Measurements from ENCODE around the gene IFT52. TPM values are rescaled to one million over a fixed set of nuclear protein-coding genes. Genes with fewer than 3 reads are reported as not detected.

Gene IFT52
- total RNA-seq, 4 donors from 2014 or later: 20.1 to 40.4 (median 28.7) TPM

DNA sequence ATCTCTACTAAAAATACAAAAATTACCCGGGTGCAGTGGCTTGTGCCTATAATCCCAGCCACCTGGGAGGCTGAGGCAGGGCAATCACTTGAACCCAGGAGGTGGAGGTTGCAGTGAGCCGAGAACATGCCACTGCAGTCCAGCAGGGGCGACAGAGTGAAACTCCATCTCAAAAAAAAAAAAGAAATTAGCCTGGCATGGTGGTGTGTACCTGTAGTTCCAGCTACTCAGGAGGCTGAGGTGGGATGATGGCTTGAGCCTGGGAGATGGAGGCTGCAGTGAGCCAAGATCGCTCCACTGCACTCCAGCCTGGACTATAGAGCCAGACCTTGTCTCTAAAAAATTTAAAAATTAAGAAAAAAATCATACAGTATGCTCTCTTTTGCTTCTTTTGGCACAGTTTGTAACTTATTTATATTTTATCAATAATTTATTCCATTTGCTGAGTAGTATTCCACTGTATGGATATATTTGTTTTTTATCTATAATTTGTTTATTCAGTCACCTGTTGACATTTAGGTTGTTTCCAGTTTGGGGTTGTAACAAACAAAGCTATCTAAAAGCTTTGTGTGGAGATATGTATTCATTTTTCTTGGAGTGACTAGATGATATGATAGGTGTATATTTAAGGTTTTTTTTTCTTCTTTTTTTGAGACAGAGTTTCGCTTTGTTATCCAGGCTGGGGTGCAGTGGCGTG, 68.1 kb downstream of the IFT52 start:
- no peak for TF ChIP-seq POLR2A (IDR thresholded peaks at IDR 0.05)
- TF ChIP-seq, protein P1, sequence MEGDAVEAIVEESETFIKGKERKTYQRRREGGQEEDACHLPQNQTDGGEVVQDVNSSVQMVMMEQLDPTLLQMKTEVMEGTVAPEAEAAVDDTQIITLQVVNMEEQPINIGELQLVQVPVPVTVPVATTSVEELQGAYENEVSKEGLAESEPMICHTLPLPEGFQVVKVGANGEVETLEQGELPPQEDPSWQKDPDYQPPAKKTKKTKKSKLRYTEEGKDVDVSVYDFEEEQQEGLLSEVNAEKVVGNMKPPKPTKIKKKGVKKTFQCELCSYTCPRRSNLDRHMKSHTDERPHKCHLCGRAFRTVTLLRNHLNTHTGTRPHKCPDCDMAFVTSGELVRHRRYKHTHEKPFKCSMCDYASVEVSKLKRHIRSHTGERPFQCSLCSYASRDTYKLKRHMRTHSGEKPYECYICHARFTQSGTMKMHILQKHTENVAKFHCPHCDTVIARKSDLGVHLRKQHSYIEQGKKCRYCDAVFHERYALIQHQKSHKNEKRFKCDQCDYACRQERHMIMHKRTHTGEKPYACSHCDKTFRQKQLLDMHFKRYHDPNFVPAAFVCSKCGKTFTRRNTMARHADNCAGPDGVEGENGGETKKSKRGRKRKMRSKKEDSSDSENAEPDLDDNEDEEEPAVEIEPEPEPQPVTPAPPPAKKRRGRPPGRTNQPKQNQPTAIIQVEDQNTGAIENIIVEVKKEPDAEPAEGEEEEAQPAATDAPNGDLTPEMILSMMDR (IDR thresholded peaks at IDR 0.05): no peak
- no peaks in the 10 kb centered on the region for H3K36me3 ChIP-seq
- H3K27ac ChIP-seq: no peak overlapping the region
- no peak for DNase-seq
- no peaks in the 10 kb centered on the region for H3K4me1 ChIP-seq
- no peaks in the 10 kb centered on the region for H3K27me3 ChIP-seq
- no peak overlapping the region for H3K4me3 ChIP-seq (replicated peaks in 1 of 3)
- intact Hi-C loops (cut with DNase I): no loop called here
- 80 to 85% methylated on average over 6 of the region's 6 CpGs for WGBS, 2 donors
- H3K9me3 ChIP-seq: no peaks in the 10 kb centered on the region

DNA sequence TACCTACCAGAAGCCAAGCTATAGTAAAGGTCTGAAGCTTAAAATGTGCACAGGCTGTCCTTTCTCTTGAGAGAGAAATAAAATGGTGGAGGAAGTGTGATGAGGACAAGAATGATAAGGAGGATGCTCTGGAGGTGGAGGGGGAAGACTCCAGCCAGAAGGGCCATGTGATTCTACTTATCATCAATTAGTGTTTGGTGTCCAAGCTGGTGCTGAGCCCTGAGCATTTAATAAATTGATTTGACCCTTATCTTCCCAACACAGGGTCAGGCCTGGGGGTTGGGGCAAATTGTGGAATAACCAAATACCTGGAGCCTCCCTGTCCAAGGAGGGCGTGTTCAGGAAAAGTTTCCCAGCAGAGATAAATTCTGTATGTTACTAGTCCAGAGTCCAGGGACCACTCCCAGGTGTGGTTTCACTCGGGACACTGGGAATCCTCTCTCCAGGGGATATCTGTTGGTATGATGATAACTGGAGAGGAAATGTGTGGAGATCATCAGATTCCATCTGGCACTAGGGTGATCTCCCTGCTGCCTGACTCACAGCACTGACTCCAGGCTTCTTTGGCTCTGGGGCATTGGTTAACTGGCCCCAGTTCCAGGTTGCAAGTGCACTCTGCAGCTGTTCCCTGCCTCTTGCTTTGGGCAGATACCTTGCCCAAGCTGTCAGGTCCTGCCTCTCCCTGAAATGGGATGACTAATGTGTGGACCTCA, 72.4 kb downstream of the IFT52 start:
- Histone ChIP-seq H3K4me1 (peaks cover 0 to 15% of the 10 kb centered on the region in 2 donors), H3K27ac (no peak overlapping the region), H3K27me3 (peaks cover 4% of the 10 kb centered on the region), H3K9me3 (no peaks in the 10 kb centered on the region), H3K4me3 (replicated peaks in 1 of 3) (no peak overlapping the region), H3K36me3 (no peaks in the 10 kb centered on the region)
- 62 to 85% methylated on average over 2 of the region's 2 CpGs for WGBS, 2 donors
- intact Hi-C loops (cut with DNase I): no loop called here
- DNase-seq: peak in 1 of 2 donors; percentile 5
- TF ChIP-seq POLR2A (IDR thresholded peaks at IDR 0.05): no peak
- TF ChIP-seq, protein P1 (IDR thresholded peaks at IDR 0.05): no peak

DNA sequence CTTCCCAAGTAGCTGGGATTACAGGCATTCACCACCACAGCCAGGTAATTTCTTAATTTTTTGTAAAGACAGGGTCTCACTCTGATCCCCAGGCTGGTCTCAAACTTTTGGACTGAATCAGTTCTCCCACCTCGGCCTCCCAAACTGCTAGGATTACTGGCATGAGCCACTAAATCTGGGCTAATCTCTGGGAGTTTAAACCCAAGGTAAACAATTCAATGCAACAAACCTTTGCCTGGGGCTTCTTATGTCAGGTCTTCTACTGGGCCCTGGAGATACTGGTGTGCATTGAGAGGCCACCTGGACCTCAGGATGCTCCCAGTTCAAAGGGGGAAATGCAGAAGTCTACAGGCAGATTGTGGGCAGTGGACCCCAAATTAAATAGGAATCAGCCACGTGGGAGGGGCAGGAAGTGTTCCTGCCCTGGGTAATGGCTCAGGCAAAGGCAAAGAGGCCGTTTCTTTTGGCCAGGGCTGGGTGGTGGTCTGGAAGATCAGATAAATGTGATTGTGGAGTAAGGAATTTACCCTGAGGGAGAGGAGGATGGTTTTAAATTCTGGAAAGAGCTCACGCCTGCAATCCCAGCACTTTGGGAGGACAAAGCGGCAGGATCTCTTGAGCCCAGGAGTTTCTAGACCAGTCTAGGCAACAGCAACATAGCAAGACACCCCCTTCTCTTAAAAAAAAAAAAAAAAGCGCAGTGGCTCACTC, 74.9 kb downstream of the IFT52 start:
- no peaks in the 10 kb centered on the region for H3K9me3 ChIP-seq
- peaks cover 0 to 15% of the 10 kb centered on the region in 2 donors for H3K4me1 ChIP-seq
- no peak overlapping the region for H3K27ac ChIP-seq
- TF ChIP-seq, protein P1 (IDR thresholded peaks at IDR 0.05): no peak
- no peak for TF ChIP-seq POLR2A (IDR thresholded peaks at IDR 0.05)
- 73% methylated on average over 6 of the region's 6 CpGs for WGBS, 2 donors
- no peak for DNase-seq
- H3K36me3 ChIP-seq: no peaks in the 10 kb centered on the region
- H3K4me3 ChIP-seq (replicated peaks in 1 of 3): no peak overlapping the region
- intact Hi-C loops (cut with DNase I): no loop called here
- peaks cover 14% of the 10 kb centered on the region for H3K27me3 ChIP-seq

DNA sequence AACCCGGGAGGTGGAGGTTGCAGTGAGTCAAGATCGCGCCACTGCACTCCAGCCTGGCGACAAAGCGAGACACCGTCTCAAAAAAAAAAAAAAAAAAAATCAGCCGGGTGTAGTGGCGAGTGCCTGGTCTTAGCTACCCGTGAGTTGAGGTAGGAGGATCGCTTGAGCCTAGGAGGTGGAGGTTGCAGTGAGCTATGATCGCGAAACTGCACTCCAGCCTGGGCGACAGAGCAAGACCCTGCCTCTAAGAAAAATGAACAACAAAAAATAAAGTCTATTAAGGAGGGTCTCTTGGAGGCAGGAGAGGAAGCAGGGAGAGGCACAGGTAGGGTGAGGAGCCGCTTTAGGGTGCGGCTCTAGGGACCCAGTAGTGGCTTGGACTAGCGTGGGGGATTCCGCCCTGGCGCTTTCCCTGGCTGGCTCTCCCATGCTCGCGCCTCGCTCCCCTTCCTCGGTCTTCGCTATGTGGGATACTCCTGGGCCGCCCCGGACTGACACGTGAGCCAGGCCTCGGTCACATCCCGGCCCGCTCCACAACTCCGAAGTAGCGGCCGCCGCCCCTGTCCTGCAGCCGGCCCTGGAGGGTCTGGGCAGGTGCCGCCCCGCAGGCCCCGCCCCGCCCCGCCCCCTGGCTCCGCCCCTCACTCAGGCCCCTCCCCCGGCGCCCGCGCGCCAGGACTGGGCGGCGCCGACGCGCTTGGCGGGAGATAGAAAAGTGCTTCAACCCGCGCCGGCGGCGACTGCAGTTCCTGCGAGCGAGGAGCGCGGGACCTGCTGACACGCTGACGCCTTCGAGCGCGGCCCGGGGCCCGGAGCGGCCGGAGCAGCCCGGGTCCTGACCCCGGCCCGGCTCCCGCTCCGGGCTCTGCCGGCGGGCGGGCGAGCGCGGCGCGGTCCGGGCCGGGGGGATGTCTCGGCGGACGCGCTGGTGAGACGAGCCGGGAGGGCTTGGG, 75.9 kb downstream of the IFT52 start, which contains the start of gene MYBL2:
Gene MYBL2, plus strand, starts transcription at position 739 of the 953 bp plus-strand sequence. Its CDS starts 170 bp downstream, at position 909.
- peaks cover 0 to 15% of the 10 kb centered on the region in 2 donors for H3K4me1 ChIP-seq
- intact Hi-C loops (cut with DNase I): no loop called here
- no peak within 1 kb of the TSS for H3K4me3 ChIP-seq (replicated peaks in 1 of 3)

More for the DNA sequence above, 75.9 kb downstream of the IFT52 start, which contains the start of gene MYBL2:
- Histone ChIP-seq H3K36me3 (no peaks in the 10 kb centered on the region), H3K27me3 (peaks cover 14% of the 10 kb centered on the region), H3K27ac (no peak within 1 kb of the TSS), H3K9me3 (no peaks in the 10 kb centered on the region)
- DNase-seq: peak; percentile 53 to 56
- TF ChIP-seq POLR2A (IDR thresholded peaks at IDR 0.05): no peak
- TF ChIP-seq, protein P1 (IDR thresholded peaks at IDR 0.05): no peak
- WGBS, 2 donors: 23 to 39% methylated on average over 24 to 51 of the region's 90 CpGs
